ENCODE measurements around the gene RNF222.

RNF222 gene

DNA sequence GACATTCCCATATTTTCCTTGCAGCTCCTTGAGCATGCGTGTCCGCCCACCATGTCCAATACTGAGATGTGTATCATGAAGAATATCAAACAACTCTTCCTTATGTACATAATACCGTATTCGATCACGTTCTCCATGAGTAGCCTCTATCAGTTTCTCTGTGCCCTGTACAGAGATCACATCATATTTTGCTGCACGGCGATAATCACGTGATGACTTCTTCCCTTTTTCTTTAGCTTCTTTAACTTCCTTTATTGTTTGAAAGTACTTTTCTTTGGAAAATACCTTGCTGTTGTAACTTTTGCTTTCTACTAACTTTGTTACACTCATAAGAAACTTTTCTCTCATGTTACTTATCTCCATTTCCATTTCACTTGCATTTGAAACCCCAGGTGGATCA lies 27.7 kb downstream of the RNF222 start:
- DNase-seq (ENCODE audit: extremely low spot score), result no peak
- TF ChIP-seq, protein P1, sequence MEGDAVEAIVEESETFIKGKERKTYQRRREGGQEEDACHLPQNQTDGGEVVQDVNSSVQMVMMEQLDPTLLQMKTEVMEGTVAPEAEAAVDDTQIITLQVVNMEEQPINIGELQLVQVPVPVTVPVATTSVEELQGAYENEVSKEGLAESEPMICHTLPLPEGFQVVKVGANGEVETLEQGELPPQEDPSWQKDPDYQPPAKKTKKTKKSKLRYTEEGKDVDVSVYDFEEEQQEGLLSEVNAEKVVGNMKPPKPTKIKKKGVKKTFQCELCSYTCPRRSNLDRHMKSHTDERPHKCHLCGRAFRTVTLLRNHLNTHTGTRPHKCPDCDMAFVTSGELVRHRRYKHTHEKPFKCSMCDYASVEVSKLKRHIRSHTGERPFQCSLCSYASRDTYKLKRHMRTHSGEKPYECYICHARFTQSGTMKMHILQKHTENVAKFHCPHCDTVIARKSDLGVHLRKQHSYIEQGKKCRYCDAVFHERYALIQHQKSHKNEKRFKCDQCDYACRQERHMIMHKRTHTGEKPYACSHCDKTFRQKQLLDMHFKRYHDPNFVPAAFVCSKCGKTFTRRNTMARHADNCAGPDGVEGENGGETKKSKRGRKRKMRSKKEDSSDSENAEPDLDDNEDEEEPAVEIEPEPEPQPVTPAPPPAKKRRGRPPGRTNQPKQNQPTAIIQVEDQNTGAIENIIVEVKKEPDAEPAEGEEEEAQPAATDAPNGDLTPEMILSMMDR (IDR thresholded peaks at IDR 0.05; ENCODE audit: control extremely low read depth, extremely low read depth, low read depth, missing control alignments), result no peak
- ChIA-PET CTCF (interaction anchor here (1.9 to 2.3 kb wide), 2 partner anchors 9 to 14 kb away, joined by 6 to 13 read pairs; no protein-coding TSS in a partner anchor), POLR2A (interaction anchor here (1.0 kb wide), 1 partner anchor 12 kb away, joined by 4 read pairs; no protein-coding TSS in a partner anchor)

DNA sequence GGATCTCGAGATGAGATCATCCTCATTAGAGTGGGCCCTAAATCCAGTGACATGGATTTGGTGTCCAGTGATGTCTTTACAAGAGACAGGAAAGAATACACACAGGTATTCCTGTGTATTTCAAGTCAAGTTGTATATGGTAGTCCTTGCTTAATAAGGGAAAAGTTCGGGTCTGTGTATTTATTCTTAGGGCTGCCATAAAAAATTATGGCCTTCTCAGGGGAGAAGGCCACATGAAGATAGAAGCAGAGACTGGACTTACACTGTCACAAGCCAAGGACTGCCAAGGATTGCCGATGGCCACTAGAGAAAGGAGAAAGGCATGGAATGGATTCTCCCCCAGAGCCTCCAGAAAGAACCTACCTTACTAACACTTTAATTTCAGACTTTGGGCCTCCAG lies 29.4 kb downstream of the RNF222 start:
- DNase-seq (ENCODE audit: extremely low spot score), result no peak
- CTCF ChIA-PET, result no interaction called here
- TF ChIP-seq, protein P1 (IDR thresholded peaks at IDR 0.05; ENCODE audit: control extremely low read depth, extremely low read depth, low read depth, missing control alignments), result no peak
- POLR2A ChIA-PET, result no interaction called here

DNA sequence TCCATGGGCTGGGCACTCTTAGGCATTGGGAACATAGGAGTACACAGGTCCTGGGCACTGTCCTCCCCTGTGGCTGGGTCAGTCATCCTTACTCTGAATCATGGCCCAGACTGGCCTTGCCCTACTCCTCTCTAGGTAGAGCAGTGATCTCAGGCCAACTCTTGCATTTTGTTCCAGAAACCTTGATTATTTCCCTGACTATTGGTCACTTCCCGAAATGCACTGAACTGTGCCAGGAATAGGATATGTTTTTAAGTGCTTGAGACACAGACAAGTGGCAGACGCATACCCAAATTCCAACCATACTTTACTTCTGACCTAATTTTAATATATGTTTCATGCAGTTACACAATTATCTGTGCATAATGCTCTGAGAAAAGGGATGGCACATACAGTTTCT lies 31.4 kb downstream of the RNF222 start:
- no peak for DNase-seq (ENCODE audit: extremely low spot score)
- TF ChIP-seq, protein P1 (IDR thresholded peaks at IDR 0.05; ENCODE audit: control extremely low read depth, extremely low read depth, low read depth, missing control alignments), result no peak
- ChIA-PET POLR2A (no interaction called here), CTCF (no interaction called here)

DNA sequence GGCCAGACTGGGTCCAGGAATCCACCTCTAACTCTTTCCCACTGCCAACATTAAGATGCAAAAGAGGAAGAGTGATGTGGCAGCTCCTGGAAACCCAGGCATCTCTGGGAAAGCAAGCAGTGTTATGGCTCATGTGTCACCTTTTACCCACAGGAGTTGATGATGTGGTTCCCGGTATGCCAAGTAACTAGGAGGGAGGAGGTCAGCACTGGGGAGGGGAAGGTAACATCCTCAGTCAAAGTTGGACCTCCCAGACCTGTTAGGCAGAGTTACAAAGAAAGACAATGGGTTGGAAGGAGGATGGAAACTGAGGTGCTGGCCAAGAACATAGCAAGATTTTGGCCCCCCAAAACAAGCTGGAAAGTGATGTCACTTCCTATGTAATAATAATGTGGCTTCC lies 32.5 kb downstream of the RNF222 start:
- TF ChIP-seq, protein P1 (IDR thresholded peaks at IDR 0.05; ENCODE audit: control extremely low read depth, extremely low read depth, low read depth, missing control alignments), result no peak
- ChIA-PET POLR2A (no interaction called here), CTCF (interaction anchor here (0.6 to 0.8 kb wide), 2 partner anchors 19 to 286 kb away, joined by 3 to 5 read pairs; no protein-coding TSS in a partner anchor)
- no peak for DNase-seq (ENCODE audit: extremely low spot score)

DNA sequence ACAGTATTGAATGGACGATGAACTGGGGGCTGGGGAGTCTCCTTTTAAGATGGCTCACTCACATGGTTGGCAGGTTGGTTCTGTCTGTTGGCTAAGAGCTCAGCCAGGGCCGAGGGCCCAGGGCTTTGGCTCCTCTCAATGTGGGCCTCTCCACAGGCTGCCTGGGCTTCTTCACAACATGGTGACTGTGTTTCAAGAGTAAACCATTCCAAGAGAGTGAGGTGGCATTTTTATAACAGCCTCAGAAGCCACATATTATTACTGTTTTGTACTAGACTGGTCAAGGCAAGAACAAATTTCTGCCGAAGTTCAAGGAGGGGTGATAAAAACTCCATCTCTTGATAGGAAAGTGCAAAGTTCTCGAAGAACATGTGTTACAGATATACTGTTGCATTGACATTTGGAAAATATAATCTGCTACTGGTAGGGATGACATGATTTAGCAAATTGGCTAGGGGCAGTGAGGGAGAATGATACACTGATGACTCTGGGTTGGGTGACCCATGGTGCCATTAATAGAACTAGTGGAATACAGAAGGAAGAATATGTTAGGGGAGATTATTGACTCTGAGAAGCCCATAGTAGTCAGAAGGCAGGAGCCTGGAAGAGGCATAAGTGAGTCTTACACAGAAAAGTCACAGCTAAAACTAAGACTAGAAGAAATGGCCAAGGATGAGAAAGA lies 34.8 kb downstream of the RNF222 start:
- TF ChIP-seq, protein P1 (IDR thresholded peaks at IDR 0.05; ENCODE audit: control extremely low read depth, extremely low read depth, low read depth, missing control alignments), result no peak
- ChIA-PET CTCF (interaction anchor here (1.3 to 3.7 kb wide), 3 partner anchors 14 to 21 kb away, joined by 3 to 18 read pairs (median 7); partner anchors contain the start of genes KRABD2 and RPL26), POLR2A (no interaction called here)
- DNase-seq (ENCODE audit: extremely low spot score), result no peak

DNA sequence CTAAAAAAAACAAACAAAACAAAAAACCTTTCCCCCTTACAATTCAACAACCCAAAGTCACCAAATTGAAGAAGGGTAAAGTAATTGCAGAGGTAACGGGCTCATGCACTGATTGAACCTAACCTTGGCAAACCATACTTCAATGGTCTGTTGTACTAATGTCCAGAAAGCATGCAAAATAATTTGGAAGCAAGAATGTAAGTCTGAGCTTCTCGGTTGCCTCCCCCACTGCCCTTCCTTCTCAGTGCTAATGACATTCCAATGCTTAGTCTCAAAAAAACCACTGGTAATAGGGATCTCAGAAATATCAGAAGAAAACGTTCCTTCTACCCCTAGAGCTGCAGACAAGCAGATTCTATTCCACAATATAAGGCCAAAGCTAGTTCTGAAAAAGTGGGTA lies 36.9 kb downstream of the RNF222 start:
- DNase-seq (ENCODE audit: extremely low spot score), result no peak
- CTCF ChIA-PET, result interaction anchor here (1.4 to 3.7 kb wide), 5 partner anchors 10 to 385 kb away, joined by 4 to 18 read pairs (median 6); partner anchors contain the start of gene KRABD2
- POLR2A ChIA-PET, result no interaction called here
- TF ChIP-seq, protein P1 (IDR thresholded peaks at IDR 0.05; ENCODE audit: control extremely low read depth, extremely low read depth, low read depth, missing control alignments), result no peak

All from GM10248 (cell line).